Panc1 (cell line): ENCODE data around the gene AGAP1. TPM values are rescaled to one million over a fixed set of nuclear protein-coding genes. Genes with fewer than 3 reads are reported as not detected.

ENCODE experiments used
- ATAC-seq: fragments of 200-7000 bp; cut with Tn5 transposase; 2 replicates; pipeline ENCODE4 v1.9.1; 2020; ENCODE audit warnings: mild to moderate bottlenecking, moderate library complexity
- BruUV-seq: library from RNA; stranded (reverse); fragments of 400-500 nt; replicated peaks from 2 replicates; lab custom pipeline; 2021; lab: Mats Ljungman, UMichigan
- CTCF ChIA-PET: fragments of 300-600 bp; sonication (Branson Sonifier 250); formaldehyde crosslinking; loops from one replicate; lab custom pipeline; 2022; ENCODE audit warnings: antibody characterized with exemption; lab: Charles Lee
- POLR2A ChIA-PET: fragments of 300-600 bp; sonication (Branson Sonifier 250); formaldehyde crosslinking; loops from one replicate; lab custom pipeline; 2022; ENCODE audit warnings: antibody characterized with exemption; lab: Charles Lee
- DNase-seq: peaks from one replicate; pipeline ENCODE4 v3.0.0-alpha.2; 2010; ENCODE audit warnings: low read depth, low spot score
- H3K27ac ChIP-seq: 2 replicates; pipeline ENCODE4 v1.5.1; 2011; ENCODE audit warnings: mild to moderate bottlenecking, low read length, inconsistent platforms
- H3K27me3 ChIP-seq: fragments of 200-500 bp; sonication (Bioruptor generic); 2 replicates; pipeline ENCODE4 v1.6.0; 2014; ENCODE audit warnings: low read length, inconsistent platforms; ENCODE audit not compliant: control insufficient read depth, insufficient read depth
- H3K36me3 ChIP-seq: fragments of 200-500 bp; sonication (Bioruptor generic); 2 replicates; pipeline ENCODE4 v1.5.1; 2014; ENCODE audit warnings: inconsistent platforms, mild to moderate bottlenecking, low read length, moderate library complexity; ENCODE audit not compliant: control insufficient read depth, insufficient read depth
- H3K4me1 ChIP-seq: 2 replicates; pipeline ENCODE4 v1.5.1; 2011; ENCODE audit warnings: inconsistent platforms, mild to moderate bottlenecking, low read length, moderate library complexity; ENCODE audit not compliant: control insufficient read depth, insufficient read depth
- H3K4me3 ChIP-seq, 2 experiments: 2 replicates each; pipeline ENCODE4 v1.5.1; 2011 to 2012; ENCODE audit warnings: low read depth in 2 of 2, low read length in 2 of 2, mild to moderate bottlenecking in 2 of 2, inconsistent platforms in 1 of 2, moderate library complexity in 1 of 2
- H3K9me3 ChIP-seq: fragments of 200-500 bp; sonication (Bioruptor generic); 2 replicates; pipeline ENCODE4 v1.5.1; 2014; ENCODE audit warnings: low read depth, mild to moderate bottlenecking, inconsistent platforms, low read length, moderate library complexity; ENCODE audit not compliant: control insufficient read depth, insufficient read depth
- POLR2AphosphoS5 ChIP-seq: IDR thresholded peaks from 2 replicates; pipeline ENCODE4 v1.6.1; 2012; ENCODE audit warnings: mild to moderate bottlenecking, low read depth, low read length, moderate library complexity
- SIN3A ChIP-seq: IDR thresholded peaks from 2 replicates; pipeline ENCODE4 v1.6.1; 2012; ENCODE audit warnings: low read depth, mild to moderate bottlenecking, low read length, moderate library complexity, borderline replicate concordance; ENCODE audit not compliant: insufficient read depth
- TCF7L2 ChIP-seq: IDR thresholded peaks from 2 replicates; pipeline ENCODE4 v1.6.1; 2011; ENCODE audit warnings: mild to moderate bottlenecking, low read depth, low read length, inconsistent platforms
- in situ Hi-C: cut with HindIII; loops from 2 replicates; pipeline ENCODE4 v1.10.0; 2016; ENCODE audit warnings: low sequenced_read_pairs, low pct_unique_long_range_greater_than_20kb
- intact Hi-C: fragments of 100-400 bp; cut with micrococcal nuclease; formaldehyde crosslinking; loops from one replicate; pipeline ENCODE4 v1.10.0; 2022; ENCODE audit not compliant: unreplicated experiment
- total RNA-seq: library from RNA; stranded (reverse); gene quantifications from one replicate; pipeline ENCODE4 v1.2.1, GENCODE V29; 2021; ENCODE audit not compliant: unreplicated experiment
- TF ChIP-seq, protein P1 (sequence below), 2 experiments: IDR thresholded peaks; 2 replicates each; pipeline ENCODE4 v1.6.1; 2011 to 2012; ENCODE audit warnings: low read depth in 2 of 2, control low read depth in 1 of 2, low read length in 1 of 2, mild to moderate bottlenecking in 1 of 2, moderate library complexity in 1 of 2; ENCODE audit not compliant: insufficient read depth in 1 of 2
- TF ChIP-seq, protein P2 (sequence below): fragments of 450-650 bp; IDR thresholded peaks from 2 replicates; pipeline ENCODE4 v1.5.1; 2017; ENCODE audit warnings: mild to moderate bottlenecking

Gene AGAP1
- total RNA-seq, 1 experiment from 2014 or later, result 38.9 TPM

DNA sequence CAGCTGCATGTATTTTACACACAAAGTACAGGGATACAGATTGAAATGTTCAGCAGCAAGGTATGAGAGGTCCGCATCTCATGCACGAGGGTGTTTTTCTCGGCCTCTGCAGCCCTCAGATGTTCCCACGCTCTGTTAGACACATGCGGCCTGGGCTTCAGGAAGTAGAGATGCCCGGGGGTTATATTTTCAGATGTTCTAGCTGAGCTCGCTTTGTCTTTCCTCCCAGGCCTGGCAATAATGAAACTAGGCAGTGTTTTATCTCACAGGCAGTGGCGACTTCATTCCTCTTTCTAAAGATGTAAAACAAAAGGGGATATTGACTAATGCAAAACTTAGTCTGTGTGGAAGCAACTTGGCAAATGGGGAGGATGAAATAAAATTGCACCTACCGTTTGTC, 483.6 kb downstream of the AGAP1 start:
- Histone ChIP-seq H3K9me3 (no peaks in the 10 kb centered on the region), H3K36me3 (no peaks in the 10 kb centered on the region), H3K27me3 (no peaks in the 10 kb centered on the region), H3K4me3 (no peak overlapping the region), H3K27ac (no peak overlapping the region), H3K4me1 (no peaks in the 10 kb centered on the region)
- in situ Hi-C loops, result no loop called here
- TF ChIP-seq, protein P1, sequence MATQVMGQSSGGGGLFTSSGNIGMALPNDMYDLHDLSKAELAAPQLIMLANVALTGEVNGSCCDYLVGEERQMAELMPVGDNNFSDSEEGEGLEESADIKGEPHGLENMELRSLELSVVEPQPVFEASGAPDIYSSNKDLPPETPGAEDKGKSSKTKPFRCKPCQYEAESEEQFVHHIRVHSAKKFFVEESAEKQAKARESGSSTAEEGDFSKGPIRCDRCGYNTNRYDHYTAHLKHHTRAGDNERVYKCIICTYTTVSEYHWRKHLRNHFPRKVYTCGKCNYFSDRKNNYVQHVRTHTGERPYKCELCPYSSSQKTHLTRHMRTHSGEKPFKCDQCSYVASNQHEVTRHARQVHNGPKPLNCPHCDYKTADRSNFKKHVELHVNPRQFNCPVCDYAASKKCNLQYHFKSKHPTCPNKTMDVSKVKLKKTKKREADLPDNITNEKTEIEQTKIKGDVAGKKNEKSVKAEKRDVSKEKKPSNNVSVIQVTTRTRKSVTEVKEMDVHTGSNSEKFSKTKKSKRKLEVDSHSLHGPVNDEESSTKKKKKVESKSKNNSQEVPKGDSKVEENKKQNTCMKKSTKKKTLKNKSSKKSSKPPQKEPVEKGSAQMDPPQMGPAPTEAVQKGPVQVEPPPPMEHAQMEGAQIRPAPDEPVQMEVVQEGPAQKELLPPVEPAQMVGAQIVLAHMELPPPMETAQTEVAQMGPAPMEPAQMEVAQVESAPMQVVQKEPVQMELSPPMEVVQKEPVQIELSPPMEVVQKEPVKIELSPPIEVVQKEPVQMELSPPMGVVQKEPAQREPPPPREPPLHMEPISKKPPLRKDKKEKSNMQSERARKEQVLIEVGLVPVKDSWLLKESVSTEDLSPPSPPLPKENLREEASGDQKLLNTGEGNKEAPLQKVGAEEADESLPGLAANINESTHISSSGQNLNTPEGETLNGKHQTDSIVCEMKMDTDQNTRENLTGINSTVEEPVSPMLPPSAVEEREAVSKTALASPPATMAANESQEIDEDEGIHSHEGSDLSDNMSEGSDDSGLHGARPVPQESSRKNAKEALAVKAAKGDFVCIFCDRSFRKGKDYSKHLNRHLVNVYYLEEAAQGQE (IDR thresholded peaks at IDR 0.05; ENCODE audit: insufficient read depth in 1 of 2, low read depth in 2 of 2, low read length in 1 of 2), result no peak
- TF ChIP-seq TCF7L2 (no peak), SIN3A (no peak), POLR2AphosphoS5 (no peak)
- TF ChIP-seq, protein P2, sequence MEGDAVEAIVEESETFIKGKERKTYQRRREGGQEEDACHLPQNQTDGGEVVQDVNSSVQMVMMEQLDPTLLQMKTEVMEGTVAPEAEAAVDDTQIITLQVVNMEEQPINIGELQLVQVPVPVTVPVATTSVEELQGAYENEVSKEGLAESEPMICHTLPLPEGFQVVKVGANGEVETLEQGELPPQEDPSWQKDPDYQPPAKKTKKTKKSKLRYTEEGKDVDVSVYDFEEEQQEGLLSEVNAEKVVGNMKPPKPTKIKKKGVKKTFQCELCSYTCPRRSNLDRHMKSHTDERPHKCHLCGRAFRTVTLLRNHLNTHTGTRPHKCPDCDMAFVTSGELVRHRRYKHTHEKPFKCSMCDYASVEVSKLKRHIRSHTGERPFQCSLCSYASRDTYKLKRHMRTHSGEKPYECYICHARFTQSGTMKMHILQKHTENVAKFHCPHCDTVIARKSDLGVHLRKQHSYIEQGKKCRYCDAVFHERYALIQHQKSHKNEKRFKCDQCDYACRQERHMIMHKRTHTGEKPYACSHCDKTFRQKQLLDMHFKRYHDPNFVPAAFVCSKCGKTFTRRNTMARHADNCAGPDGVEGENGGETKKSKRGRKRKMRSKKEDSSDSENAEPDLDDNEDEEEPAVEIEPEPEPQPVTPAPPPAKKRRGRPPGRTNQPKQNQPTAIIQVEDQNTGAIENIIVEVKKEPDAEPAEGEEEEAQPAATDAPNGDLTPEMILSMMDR, result no peak
- POLR2A ChIA-PET, result no interaction called here
- BruUV-seq, result no TSS peak
- DNase-seq (no peak), ATAC-seq (no peak)
- intact Hi-C loops, result no loop called here
- CTCF ChIA-PET, result no interaction called here

DNA sequence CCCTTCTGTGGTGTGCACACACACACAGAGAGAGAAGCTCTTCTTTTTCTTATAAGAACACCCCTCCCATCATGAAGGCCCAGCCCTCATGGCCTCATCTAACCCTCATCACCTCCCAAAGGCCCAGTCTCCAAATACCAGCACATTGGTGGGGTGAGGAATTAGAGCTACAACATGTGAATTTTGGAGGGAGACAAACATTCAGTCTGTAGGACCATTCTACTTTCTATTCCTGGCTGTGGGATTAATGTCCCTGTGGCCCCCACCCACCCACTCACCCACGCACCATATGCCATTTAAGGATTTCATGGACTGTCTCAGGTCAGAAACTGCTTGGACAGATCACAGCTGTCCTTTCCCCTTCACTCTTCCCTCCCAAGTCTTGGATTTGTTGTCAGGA, 484.2 kb downstream of the AGAP1 start:
- H3K4me3 ChIP-seq, result no peak overlapping the region
- ChIA-PET POLR2A (no interaction called here), CTCF (no interaction called here)
- H3K27ac ChIP-seq, result no peak overlapping the region
- intact Hi-C loops, result no loop called here
- H3K36me3 ChIP-seq, result no peaks in the 10 kb centered on the region
- H3K27me3 ChIP-seq, result no peaks in the 10 kb centered on the region
- no TSS peak for BruUV-seq
- DNase-seq (no peak), ATAC-seq (no peak)
- H3K9me3 ChIP-seq, result no peaks in the 10 kb centered on the region
- in situ Hi-C loops, result no loop called here
- TF ChIP-seq POLR2AphosphoS5, result no peak
- TF ChIP-seq SIN3A, result no peak
- TF ChIP-seq, protein P2, result no peak
- no peak for TF ChIP-seq TCF7L2
- TF ChIP-seq, protein P1 (IDR thresholded peaks at IDR 0.05; ENCODE audit: insufficient read depth in 1 of 2, low read depth in 2 of 2, low read length in 1 of 2), result no peak
- H3K4me1 ChIP-seq, result no peaks in the 10 kb centered on the region
